ENCODE results near the gene AUH.

Gene AUH

GRCh38 chr9:91310037-91310436 is 51.7 kb downstream of the AUH start:
- Mint-ChIP-seq H3K27ac (no peak overlapping the region), H3K4me3 (no peak overlapping the region), H3K4me1 (ENCODE audit: low read depth) (peaks cover 9% of the 10 kb centered on the region), H3K36me3 (ENCODE audit: low read depth) (peaks cover 67% of the 10 kb centered on the region), H3K27me3 (no peaks in the 10 kb centered on the region), H3K9me3 (peaks cover 3% of the 10 kb centered on the region)
- intact Hi-C loops (cut with micrococcal nuclease): no loop called here

- Mint-ChIP-seq H3K4me3 (no peak overlapping the region), H3K27ac (no peak overlapping the region), H3K9me3 (no peaks in the 10 kb centered on the region), H3K4me1 (ENCODE audit: low read depth) (peaks cover 9% of the 10 kb centered on the region), H3K36me3 (ENCODE audit: low read depth) (peaks cover 60% of the 10 kb centered on the region), H3K27me3 (no peaks in the 10 kb centered on the region)
- intact Hi-C loops (cut with micrococcal nuclease): no loop called here
These were observed 53.5 kb downstream of the AUH start for GRCh38 chr9:91308191-91308590.

- Mint-ChIP-seq H3K4me3 (no peak overlapping the region), H3K27me3 (no peaks in the 10 kb centered on the region), H3K9me3 (no peaks in the 10 kb centered on the region), H3K36me3 (ENCODE audit: low read depth) (peaks cover 51% of the 10 kb centered on the region), H3K27ac (no peak overlapping the region), H3K4me1 (ENCODE audit: low read depth) (peaks cover 14% of the 10 kb centered on the region)
- intact Hi-C loops (cut with micrococcal nuclease): no loop called here
These were observed 54.4 kb downstream of the AUH start for GRCh38 chr9:91307279-91307678.

- intact Hi-C loops (cut with micrococcal nuclease): no loop called here
- peaks cover 54% of the 10 kb centered on the region for H3K36me3 Mint-ChIP-seq (ENCODE audit: low read depth)
- H3K27ac Mint-ChIP-seq: peak overlapping the region; percentile 67
- H3K9me3 Mint-ChIP-seq: no peaks in the 10 kb centered on the region
- H3K4me1 Mint-ChIP-seq (ENCODE audit: low read depth): peaks cover 21% of the 10 kb centered on the region
- H3K27me3 Mint-ChIP-seq: no peaks in the 10 kb centered on the region
- no peak overlapping the region for H3K4me3 Mint-ChIP-seq
These were observed 55.5 kb downstream of the AUH start for GRCh38 chr9:91306296-91306630.

GRCh38 chr9:91305596-91306295 is 56.0 kb downstream of the AUH start:
- Mint-ChIP-seq H3K27ac (peak overlapping the region; percentile 67), H3K36me3 (ENCODE audit: low read depth) (peaks cover 56% of the 10 kb centered on the region), H3K4me3 (no peak overlapping the region), H3K4me1 (ENCODE audit: low read depth) (peaks cover 26% of the 10 kb centered on the region), H3K27me3 (no peaks in the 10 kb centered on the region), H3K9me3 (no peaks in the 10 kb centered on the region)
- intact Hi-C loops (cut with micrococcal nuclease): no loop called here

GRCh38 chr9:91303741-91304415 is 57.8 kb downstream of the AUH start:
- intact Hi-C loops (cut with micrococcal nuclease): no loop called here
- H3K4me1 Mint-ChIP-seq (ENCODE audit: low read depth): peaks cover 45% of the 10 kb centered on the region
- H3K27ac Mint-ChIP-seq: peak overlapping the region; percentile 74
- no peaks in the 10 kb centered on the region for H3K27me3 Mint-ChIP-seq
- no peaks in the 10 kb centered on the region for H3K9me3 Mint-ChIP-seq
- H3K4me3 Mint-ChIP-seq: no peak overlapping the region
- peaks cover 57% of the 10 kb centered on the region for H3K36me3 Mint-ChIP-seq (ENCODE audit: low read depth)

GRCh38 chr9:91302831-91303230 is 58.9 kb downstream of the AUH start:
- intact Hi-C loops (cut with micrococcal nuclease): no loop called here
- H3K4me1 Mint-ChIP-seq (ENCODE audit: low read depth): peaks cover 53% of the 10 kb centered on the region
- no peaks in the 10 kb centered on the region for H3K9me3 Mint-ChIP-seq
- H3K36me3 Mint-ChIP-seq (ENCODE audit: low read depth): peaks cover 60% of the 10 kb centered on the region
- H3K27ac Mint-ChIP-seq: peak overlapping the region; percentile 74
- H3K4me3 Mint-ChIP-seq: no peak overlapping the region
- no peaks in the 10 kb centered on the region for H3K27me3 Mint-ChIP-seq

GRCh38 chr9:91301161-91301560 is 60.6 kb downstream of the AUH start:
- intact Hi-C loops (cut with micrococcal nuclease): no loop called here
- Mint-ChIP-seq H3K27ac (no peak overlapping the region), H3K4me1 (ENCODE audit: low read depth) (peaks cover 61% of the 10 kb centered on the region), H3K36me3 (ENCODE audit: low read depth) (peaks cover 58% of the 10 kb centered on the region), H3K9me3 (no peaks in the 10 kb centered on the region), H3K4me3 (no peak overlapping the region), H3K27me3 (no peaks in the 10 kb centered on the region)

GRCh38 chr9:91298311-91298710 is 63.4 kb downstream of the AUH start:
- intact Hi-C loops (cut with micrococcal nuclease): no loop called here
- H3K27me3 Mint-ChIP-seq: no peaks in the 10 kb centered on the region
- H3K4me1 Mint-ChIP-seq (ENCODE audit: low read depth): peaks cover 54% of the 10 kb centered on the region
- H3K4me3 Mint-ChIP-seq: no peak overlapping the region
- H3K9me3 Mint-ChIP-seq: no peaks in the 10 kb centered on the region
- no peak overlapping the region for H3K27ac Mint-ChIP-seq
- H3K36me3 Mint-ChIP-seq (ENCODE audit: low read depth): peaks cover 72% of the 10 kb centered on the region

GRCh38 chr9:91297306-91297705 is 64.4 kb downstream of the AUH start:
- peaks cover 80% of the 10 kb centered on the region for H3K36me3 Mint-ChIP-seq (ENCODE audit: low read depth)
- no peaks in the 10 kb centered on the region for H3K27me3 Mint-ChIP-seq
- H3K9me3 Mint-ChIP-seq: no peaks in the 10 kb centered on the region
- intact Hi-C loops (cut with micrococcal nuclease): no loop called here
- peaks cover 49% of the 10 kb centered on the region for H3K4me1 Mint-ChIP-seq (ENCODE audit: low read depth)
- H3K4me3 Mint-ChIP-seq: no peak overlapping the region
- H3K27ac Mint-ChIP-seq: no peak overlapping the region

GRCh38 chr9:91296354-91296753 is 65.4 kb downstream of the AUH start:
- peaks cover 86% of the 10 kb centered on the region for H3K36me3 Mint-ChIP-seq (ENCODE audit: low read depth)
- intact Hi-C loops (cut with micrococcal nuclease): no loop called here
- H3K27ac Mint-ChIP-seq: no peak overlapping the region

GRCh38 chr9:91295357-91295756 is 66.4 kb downstream of the AUH start:
- Mint-ChIP-seq H3K36me3 (ENCODE audit: low read depth) (peaks cover 88% of the 10 kb centered on the region), H3K4me3 (no peak overlapping the region), H3K9me3 (no peaks in the 10 kb centered on the region), H3K27ac (no peak overlapping the region), H3K27me3 (no peaks in the 10 kb centered on the region), H3K4me1 (ENCODE audit: low read depth) (peaks cover 41% of the 10 kb centered on the region)
- intact Hi-C loops (cut with micrococcal nuclease): no loop called here

More at GRCh38 chr9:91296354-91296753, 65.4 kb downstream of the AUH start:
- Mint-ChIP-seq H3K4me3 (no peak overlapping the region), H3K9me3 (no peaks in the 10 kb centered on the region), H3K27me3 (no peaks in the 10 kb centered on the region), H3K4me1 (ENCODE audit: low read depth) (peaks cover 43% of the 10 kb centered on the region)

GRCh38 chr9:91291866-91292265 is 69.9 kb downstream of the AUH start:
- Mint-ChIP-seq H3K4me1 (ENCODE audit: low read depth) (peaks cover 21% of the 10 kb centered on the region), H3K9me3 (no peaks in the 10 kb centered on the region), H3K4me3 (no peak overlapping the region), H3K27me3 (no peaks in the 10 kb centered on the region), H3K27ac (no peak overlapping the region), H3K36me3 (ENCODE audit: low read depth) (peaks cover 71% of the 10 kb centered on the region)
- intact Hi-C loops (cut with micrococcal nuclease): no loop called here

- H3K27me3 Mint-ChIP-seq: no peaks in the 10 kb centered on the region
- peaks cover 21% of the 10 kb centered on the region for H3K4me1 Mint-ChIP-seq (ENCODE audit: low read depth)
- peaks cover 68% of the 10 kb centered on the region for H3K36me3 Mint-ChIP-seq (ENCODE audit: low read depth)
- intact Hi-C loops (cut with micrococcal nuclease): no loop called here
- H3K4me3 Mint-ChIP-seq: no peak overlapping the region
- no peak overlapping the region for H3K27ac Mint-ChIP-seq
- H3K9me3 Mint-ChIP-seq: no peaks in the 10 kb centered on the region
These were observed 72.5 kb downstream of the AUH start for GRCh38 chr9:91289244-91289643.
